Motor neuron (in vitro differentiated cells): ENCODE data around the gene TTLL11. TPM values are rescaled to one million over a fixed set of nuclear protein-coding genes. Genes with fewer than 3 reads are reported as not detected.
"Not testable (repeated sequence)": the region's sequence is repeated elsewhere in the genome, so short reads cannot be mapped to it uniquely, and the experiment has no call there.

Experiments used
- ATAC-seq, 8 experiments: fragments of 200-7000 bp; cut with Tn5 transposase; replicated peaks in 6 of 8; 2 replicates each; pipeline ENCODE4 v1.8.0; 2021; ENCODE audit warnings: mild to moderate bottlenecking in 8 of 8, moderate library complexity in 8 of 8
- H3K27ac ChIP-seq, 2 donors: fragments of 250-450 bp; sonication (Bioruptor Pico); 2 replicates each; pipeline ENCODE4 v1.9.0; 2021; ENCODE audit warnings: antibody characterized with exemption in 2 of 2, mild to moderate bottlenecking in 2 of 2, moderate library complexity in 1 of 2
- H3K4me1 ChIP-seq, 2 donors: fragments of 250-450 bp; sonication (Bioruptor Pico); replicated peaks in 1 of 2; 2 replicates each; pipeline ENCODE4 v1.6.1; 2021; ENCODE audit warnings: antibody characterized with exemption in 2 of 2, mild to moderate bottlenecking in 2 of 2, moderate library complexity in 1 of 2
- H3K4me3 ChIP-seq, 5 donors: fragments of 250-450 bp; sonication (Bioruptor Pico); 2 replicates each; pipeline ENCODE4 v1.9.0; 2021; ENCODE audit warnings: antibody characterized with exemption in 5 of 5, mild to moderate bottlenecking in 5 of 5, moderate library complexity in 4 of 5
- WGBS, 10 experiments: fragments of 450-650 bp; shearing (Covaris generic); methylation state at CpG; one replicate each; pipeline ENCODE4 v1.0.0; 2022; 5-methylcytosine and 5-hydroxymethylcytosine counted together
- in situ Hi-C, 9 experiments: fragments of 400-800 bp; cut with MboI; loops; one replicate each; pipeline ENCODE4 v1.15.0; 2021; ENCODE audit warnings: low sequenced_read_pairs in 9 of 9, low pct_unique_long_range_greater_than_20kb in 2 of 9; ENCODE audit not compliant: unreplicated experiment in 9 of 9
- total RNA-seq, 8 experiments: library from RNA; unstranded; fragments of 300-600 nt; gene quantifications; 2 replicates each; pipeline versions ENCODE4 v1.2.3 to v1.2.4, GENCODE V29; 2022

TTLL11 gene
- total RNA-seq, 8 experiments from 2014 or later: 5.7 to 16.9 (median 11.2) TPM

DNA sequence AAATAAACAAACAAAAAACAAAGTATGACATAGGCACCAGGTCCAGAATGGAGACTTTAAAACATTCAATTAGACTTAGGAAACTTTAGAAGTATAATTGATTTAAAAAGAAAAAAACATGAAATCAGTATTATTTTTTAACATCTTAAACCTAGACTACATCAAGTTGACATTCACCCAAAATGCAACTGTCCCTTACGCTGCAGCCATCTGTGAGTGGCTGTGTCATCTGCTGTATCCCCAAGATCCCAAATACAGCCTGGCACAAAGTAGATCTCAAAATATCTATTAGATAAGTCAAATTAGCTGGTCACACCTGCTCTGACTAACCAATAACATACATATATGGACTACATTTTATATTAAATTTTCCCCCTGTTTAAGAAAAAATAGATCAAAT is 7.8 kb downstream of the TTLL11 start:
- Histone ChIP-seq H3K4me3 (no peak overlapping the region), H3K4me1 (peaks cover 6 to 10% of the 10 kb centered on the region in 2 donors), H3K27ac (no peak overlapping the region)
- WGBS, 10 experiments: 80 to 100% (median 100%) methylated on average over 1 of the region's 1 CpG; no CpG with 5 or more reads in 1 of the 10 experiments
- no peak for ATAC-seq
- in situ Hi-C loops: no loop called here

DNA sequence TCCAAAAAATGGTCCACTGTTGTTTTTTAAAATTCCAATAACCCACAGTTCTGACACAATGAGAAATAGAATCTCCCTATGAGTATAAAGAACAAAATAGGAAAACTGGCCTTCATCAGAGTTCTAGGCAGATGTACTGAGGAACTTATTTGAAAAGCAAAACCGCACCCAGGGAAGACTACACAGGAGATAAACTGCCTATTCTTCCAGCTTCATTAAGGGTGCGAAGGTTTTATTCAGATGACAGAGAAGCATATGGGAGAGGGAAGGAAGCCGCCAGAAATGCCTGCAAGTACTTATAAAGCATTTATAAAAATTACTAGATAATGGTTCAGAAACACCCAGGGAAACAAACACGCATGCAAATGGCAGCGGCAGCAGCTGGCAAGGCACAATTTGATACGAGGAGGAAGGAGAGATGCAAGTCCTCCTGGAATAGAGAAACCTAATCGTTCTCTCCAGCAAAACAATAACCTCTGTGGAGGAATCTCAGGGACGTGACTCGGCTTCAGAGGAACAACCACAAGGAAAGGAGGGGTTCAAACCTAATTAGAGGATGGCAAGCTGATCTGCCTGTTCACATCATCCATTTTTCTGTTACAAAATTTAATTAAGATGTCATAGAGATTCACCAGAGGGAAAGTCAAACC is 9.0 kb downstream of the TTLL11 start:
- in situ Hi-C loops: no loop called here
- peak overlapping the region in 1 of 2 donors; percentile 21 for H3K27ac ChIP-seq
- peak in 7 of 8 experiments; percentile 13 to 67 (median 39) for ATAC-seq
- H3K4me3 ChIP-seq: no peak overlapping the region
- WGBS, 10 experiments: 5 to 39% (median 25%) methylated on average over 2 to 9 of the region's 9 CpGs
- H3K4me1 ChIP-seq: peaks cover 6 to 10% of the 10 kb centered on the region in 2 donors

DNA sequence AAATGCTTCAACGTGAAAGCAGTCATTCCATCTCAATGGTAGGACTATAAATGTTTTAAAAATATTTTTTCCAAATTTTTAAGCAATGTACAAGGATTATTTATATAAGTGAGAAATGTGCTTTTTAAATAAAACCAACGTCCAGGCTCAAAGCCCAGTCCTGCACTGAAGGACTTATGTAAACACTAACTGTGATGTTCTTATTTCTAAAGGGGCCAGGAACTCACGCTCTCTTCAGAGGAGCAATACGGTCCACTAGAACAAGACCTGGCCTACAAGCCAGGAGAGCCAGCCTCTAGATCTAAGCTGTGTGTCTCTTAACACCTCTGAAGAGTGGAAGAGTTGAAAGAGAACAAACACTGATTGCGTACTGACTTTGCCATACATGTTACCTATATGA is 12.1 kb downstream of the TTLL11 start:
- 56 to 100% (median 69%) methylated on average over 1 to 5 of the region's 5 CpGs for WGBS, 10 experiments
- in situ Hi-C loops: no loop called here
- Histone ChIP-seq H3K27ac (no peak overlapping the region), H3K4me3 (no peak overlapping the region), H3K4me1 (peaks cover 6 to 10% of the 10 kb centered on the region in 2 donors)
- ATAC-seq: no peak

DNA sequence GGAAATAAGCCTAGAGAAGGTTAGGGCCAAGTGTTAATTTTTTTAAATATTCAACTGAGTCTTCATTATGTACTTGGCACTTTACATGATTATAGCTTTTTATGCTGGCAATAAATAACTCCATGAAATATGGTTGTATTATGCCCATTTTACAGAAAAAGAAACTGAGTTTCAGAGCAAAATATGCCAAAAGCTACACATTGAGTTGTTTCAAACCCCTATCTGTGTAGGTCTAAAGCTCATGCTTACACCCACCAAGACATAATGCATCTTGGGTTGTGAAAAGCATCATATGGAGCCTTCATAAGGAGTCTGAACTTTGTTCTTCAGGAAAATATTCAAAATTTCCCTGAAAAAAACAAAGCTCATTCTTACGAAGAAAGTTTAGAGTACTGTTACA is 14.6 kb downstream of the TTLL11 start:
- no peak for ATAC-seq
- WGBS, 10 experiments: 92 to 100% (median 100%) methylated on average over 1 of the region's 1 CpG; no CpG with 5 or more reads in 5 of the 10 experiments
- Histone ChIP-seq H3K27ac (no peak overlapping the region), H3K4me1 (no peaks in the 10 kb centered on the region), H3K4me3 (no peak overlapping the region)
- in situ Hi-C loops: no loop called here

DNA sequence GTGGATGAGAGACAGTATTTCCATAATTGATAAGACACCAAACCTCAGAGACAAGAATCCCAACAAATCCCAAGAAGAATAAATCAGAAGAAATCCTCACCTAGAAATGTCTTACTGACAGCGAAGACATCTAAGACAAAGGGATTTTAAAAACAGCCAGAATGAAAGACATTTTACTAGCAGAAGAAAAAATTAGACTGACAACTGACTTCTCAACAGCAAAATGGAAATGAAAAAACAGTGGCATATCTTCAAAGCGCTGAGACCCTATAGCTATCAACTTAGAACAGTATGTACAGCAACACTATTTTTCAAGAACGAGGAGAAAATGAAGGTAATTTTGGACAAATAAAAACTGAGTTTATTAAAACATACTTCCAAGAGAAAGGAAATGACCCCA is 16.3 kb downstream of the TTLL11 start:
- no peak for ATAC-seq
- in situ Hi-C loops: no loop called here
- WGBS, 10 experiments: 85 to 98% (median 91%) methylated on average over 3 of the region's 3 CpGs
- no peaks in the 10 kb centered on the region for H3K4me1 ChIP-seq
- H3K4me3 ChIP-seq: no peak overlapping the region
- no peak overlapping the region for H3K27ac ChIP-seq

DNA sequence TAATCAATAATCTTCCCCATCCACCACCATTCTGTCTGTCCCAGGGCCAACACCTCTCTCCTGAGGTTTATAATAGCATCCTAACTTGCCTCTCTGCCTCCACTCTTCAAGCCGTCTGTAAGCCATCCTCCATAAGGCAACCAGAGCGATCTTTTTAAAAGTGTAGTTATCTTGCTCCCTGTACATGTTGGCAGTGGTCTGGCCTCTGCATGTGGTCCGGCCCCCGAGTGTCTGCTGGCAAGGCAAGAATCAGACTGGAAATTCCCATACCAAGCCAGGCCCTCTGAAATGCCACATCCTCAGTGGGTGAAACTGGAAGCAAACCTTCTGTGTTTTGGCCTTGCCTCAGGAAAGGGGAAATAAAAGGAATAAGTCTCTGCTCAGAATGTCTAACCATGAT is 17.0 kb downstream of the TTLL11 start:
- no peak for ATAC-seq
- Histone ChIP-seq H3K27ac (no peak overlapping the region), H3K4me3 (no peak overlapping the region), H3K4me1 (peaks cover 0 to 6% of the 10 kb centered on the region in 2 donors)
- 50 to 100% (median 93%) methylated on average over 1 to 4 of the region's 4 CpGs; no CpG with 5 or more reads in 5 of the 10 experiments for WGBS, 10 experiments
- in situ Hi-C loops: no loop called here

DNA sequence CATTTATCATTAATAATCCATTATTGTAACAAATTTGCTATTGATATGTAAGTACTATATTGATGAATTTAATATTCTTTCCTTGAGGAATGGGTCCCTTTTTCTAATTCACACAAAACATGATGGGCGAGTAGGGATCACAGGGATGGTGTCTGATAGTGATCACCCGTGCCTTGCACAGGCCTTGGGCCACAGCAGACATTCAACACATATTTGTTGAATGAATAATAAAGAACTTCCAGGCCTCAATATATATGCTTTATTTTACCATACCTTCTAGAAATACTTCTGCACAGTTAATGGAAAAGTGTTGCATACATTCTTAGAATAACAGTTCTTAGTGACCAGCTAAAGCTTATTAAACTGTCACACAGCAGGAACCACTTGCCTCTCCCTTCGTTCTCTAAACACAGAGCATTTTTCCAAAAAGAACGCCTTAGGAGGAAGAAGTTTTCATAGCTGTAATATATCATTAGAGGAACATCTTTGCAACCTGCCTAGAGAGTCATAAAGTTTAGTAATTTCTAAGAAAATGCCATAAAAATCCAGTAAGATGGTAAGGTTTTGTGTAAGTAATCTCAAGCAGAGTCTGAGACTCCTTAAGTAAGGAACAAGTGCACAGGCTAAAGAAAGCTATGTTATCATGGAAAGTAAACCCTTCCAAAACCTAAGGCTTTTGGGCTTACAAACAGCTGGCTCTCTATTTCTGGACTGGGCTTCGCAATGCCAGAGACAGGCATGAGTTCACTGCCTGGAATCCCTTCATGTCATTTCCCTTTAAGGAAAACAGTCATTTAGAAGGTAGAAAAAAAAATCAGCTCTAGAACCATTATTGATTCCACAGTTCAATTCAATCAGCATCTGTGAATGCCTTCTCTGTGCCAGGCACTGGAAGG is 17.7 kb downstream of the TTLL11 start:
- in situ Hi-C loops: no loop called here
- 31 to 95% (median 89%) methylated on average over 2 to 5 of the region's 5 CpGs; no CpG with 5 or more reads in 1 of the 10 experiments for WGBS, 10 experiments
- H3K4me3 ChIP-seq: no peak overlapping the region
- ATAC-seq: no peak
- no peak overlapping the region for H3K27ac ChIP-seq
- peaks cover 0 to 9% of the 10 kb centered on the region in 2 donors for H3K4me1 ChIP-seq

DNA sequence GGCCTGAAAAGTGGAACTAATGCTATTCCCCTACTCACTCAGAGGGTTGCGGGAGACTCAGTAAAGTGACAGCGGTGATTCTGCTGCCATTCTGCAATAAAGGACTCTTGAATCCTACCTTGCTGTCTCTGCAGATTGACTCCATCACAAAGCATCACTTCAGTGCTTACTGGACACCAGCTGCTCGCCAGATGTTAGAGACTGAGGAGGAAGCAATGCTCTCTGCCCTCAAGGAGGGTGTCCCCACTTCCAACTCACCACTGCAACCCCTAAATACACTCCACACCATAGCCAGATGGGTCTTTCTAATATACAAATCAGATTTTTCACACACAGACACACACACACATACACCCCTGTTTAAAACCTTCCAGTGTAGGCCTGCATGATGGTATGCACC is 21.4 kb downstream of the TTLL11 start:
- 50 to 100% (median 92%) methylated on average over 1 to 2 of the region's 3 CpGs; no CpG with 5 or more reads in 3 of the 10 experiments for WGBS, 10 experiments
- peaks cover 0 to 9% of the 10 kb centered on the region in 2 donors for H3K4me1 ChIP-seq
- ATAC-seq: peak in 2 of 8 experiments; percentile 30 to 70
- H3K4me3 ChIP-seq: no peak overlapping the region
- in situ Hi-C loops: no loop called here
- no peak overlapping the region for H3K27ac ChIP-seq

DNA sequence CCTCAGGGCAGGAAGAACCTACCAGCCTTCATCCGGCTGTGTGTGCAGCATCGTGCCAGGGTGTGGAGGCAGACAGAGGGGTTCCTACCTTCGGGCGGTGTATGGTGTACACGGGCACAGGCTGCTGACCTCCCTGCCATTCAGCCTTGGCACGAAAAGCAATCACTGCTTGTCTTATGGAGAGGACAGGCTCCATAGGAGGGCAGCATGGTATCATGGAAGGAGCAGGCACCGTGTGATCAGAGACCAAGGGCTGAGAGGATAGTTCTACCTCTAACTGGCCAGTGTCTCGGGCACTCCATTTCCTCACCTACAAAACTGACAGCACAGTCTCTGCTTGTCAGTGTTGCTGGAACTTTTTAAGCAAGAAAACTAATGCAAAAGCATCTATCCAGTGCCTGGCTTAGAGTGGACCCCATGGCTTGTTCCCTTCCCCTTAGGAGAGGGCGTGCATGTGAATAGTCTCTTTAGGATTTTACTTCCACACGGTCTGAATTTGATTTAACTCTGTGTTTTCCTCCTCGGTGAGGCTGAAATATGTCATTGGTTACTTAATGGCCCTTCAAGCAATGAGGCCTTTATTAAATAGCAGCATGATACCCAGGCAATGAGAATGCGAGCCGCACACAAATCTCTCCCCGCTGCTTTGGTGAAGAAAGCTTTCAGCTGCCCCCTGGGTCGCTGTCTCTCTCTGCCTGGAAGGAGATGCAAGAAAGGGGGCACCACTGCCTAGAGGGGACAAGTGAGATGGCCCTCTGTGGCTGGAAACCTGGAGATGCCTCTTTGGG is 22.2 kb downstream of the TTLL11 start:
- 27 to 100% (median 73%) methylated on average over 3 to 6 of the region's 15 CpGs; no CpG with 5 or more reads in 1 of the 10 experiments for WGBS, 10 experiments
- ATAC-seq: no peak
- Histone ChIP-seq H3K4me3 (no peak overlapping the region), H3K27ac (no peak overlapping the region), H3K4me1 (peaks cover 0 to 9% of the 10 kb centered on the region in 2 donors)
- in situ Hi-C loops: no loop called here

DNA sequence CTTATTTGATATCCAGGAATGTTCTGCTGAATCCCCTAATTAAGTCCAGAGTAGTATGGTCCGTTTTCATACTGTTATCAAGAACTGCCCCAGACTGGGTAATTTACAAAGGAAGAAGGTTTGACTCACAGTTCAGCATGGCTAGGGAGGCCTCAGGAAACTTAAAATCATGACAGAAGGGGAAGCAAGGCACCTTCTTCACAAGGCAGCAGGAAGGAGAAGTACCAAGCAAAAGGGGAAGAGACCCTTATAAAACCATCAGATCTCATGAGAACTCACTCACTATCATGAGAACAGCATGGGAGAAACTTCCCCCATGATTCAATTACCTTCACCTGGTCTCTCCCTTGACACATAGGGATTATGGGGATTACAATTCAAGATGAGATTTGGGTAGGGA is 26.4 kb downstream of the TTLL11 start:
- H3K4me1 ChIP-seq, ATAC-seq, in situ Hi-C loops, H3K27ac ChIP-seq, H3K4me3 ChIP-seq: not testable (repeated sequence)
- WGBS, 10 experiments: 17 to 88% (median 82%) methylated on average over 1 of the region's 1 CpG; no CpG with 5 or more reads in 2 of the 10 experiments

DNA sequence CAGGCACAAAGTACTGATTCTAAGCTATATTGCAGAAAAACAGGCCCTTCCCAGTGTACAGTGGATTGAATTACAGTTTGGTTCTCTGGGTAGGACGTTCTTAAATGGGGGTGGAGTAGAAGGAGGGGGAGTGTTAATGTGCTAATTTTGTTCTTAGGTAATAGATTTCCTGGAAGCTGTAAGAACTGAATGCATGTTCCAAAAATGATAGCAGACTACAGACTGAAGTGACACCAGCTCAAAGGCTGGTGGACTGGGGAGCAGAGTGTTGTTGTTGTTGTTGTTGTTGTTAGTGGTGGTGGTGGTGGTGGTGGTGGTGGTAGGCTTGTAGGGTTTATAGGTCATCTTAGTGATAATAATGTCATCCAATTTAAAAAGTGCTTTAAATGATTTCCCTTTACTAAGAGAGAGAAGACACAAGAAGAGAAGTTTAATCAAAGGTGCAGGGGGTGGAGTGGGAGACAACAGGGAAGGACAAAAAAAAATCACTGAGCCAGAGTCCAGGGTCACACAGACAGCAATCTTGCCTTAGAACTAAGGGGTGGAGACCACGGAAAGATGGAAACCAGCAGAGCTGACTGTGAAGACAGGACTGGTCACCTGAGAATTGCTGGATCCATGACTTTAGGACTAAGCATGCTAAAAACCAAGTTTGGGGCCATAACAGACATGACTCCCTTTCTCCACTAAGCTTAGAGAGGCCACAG is 27.0 kb downstream of the TTLL11 start:
- ATAC-seq: peak in 3 of 8 experiments; percentile 73 to 97 (median 95)

DNA sequence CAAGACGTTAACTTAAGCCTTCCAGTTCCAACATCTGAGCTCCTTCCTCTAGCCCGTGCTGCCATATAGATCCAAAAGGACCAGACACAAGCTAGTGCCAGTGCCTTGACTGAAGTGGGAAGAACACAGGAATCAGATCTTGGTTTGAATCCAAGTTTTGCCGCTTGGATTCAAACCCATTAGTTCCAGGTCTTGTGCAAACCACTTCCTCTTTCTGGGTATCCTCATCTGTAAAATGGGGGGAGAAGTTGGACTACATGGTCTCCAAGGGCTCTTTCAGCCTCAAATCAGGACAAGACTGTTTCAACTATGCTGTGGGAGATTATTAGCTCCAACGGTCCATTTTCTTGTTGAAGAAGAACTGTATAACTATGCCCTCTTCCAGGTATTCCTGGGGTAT is 32.6 kb downstream of the TTLL11 start:
- H3K27ac ChIP-seq: no peak overlapping the region
- 40 to 100% (median 76%) methylated on average over 1 to 4 of the region's 4 CpGs; no CpG with 5 or more reads in 2 of the 10 experiments for WGBS, 10 experiments
- in situ Hi-C loops: no loop called here
- no peak overlapping the region for H3K4me3 ChIP-seq
- ATAC-seq: no peak
- peaks cover 0 to 5% of the 10 kb centered on the region in 2 donors for H3K4me1 ChIP-seq

More for the DNA sequence above, 27.0 kb downstream of the TTLL11 start:
- in situ Hi-C loops: no loop called here
- H3K27ac ChIP-seq: no peak overlapping the region
- 0 to 100% (median 42%) methylated on average over 1 to 2 of the region's 2 CpGs; no CpG with 5 or more reads in 5 of the 10 experiments for WGBS, 10 experiments
- peaks cover 0 to 3% of the 10 kb centered on the region in 2 donors for H3K4me1 ChIP-seq
- no peak overlapping the region for H3K4me3 ChIP-seq
